ENCODE measurements around the gene TEX10. TPM values are rescaled to one million over a fixed set of nuclear protein-coding genes. Genes with fewer than 3 reads are reported as not detected.

The TEX10 gene
- total RNA-seq, 6 experiments from 2014 or later = 25.7 to 29.5 (median 25.9) TPM

DNA sequence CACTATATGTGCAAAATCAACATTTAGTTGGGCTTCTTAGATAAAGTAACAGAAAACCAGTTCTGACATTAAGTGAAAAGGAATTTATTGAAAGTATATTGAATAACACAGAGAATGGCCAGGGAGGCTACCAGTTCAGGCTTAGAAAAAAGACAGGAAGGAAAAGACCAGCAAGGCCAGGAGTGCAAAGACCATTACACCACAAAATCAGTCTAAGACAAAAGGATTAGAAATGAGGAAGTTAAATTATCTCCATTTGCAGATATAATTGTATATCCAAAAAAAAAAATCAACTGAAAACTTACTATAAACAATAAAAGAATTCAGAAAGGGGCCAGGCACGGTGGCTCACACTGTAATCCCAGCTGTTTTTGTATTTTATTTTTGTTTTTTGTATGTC lies 4.8 kb upstream of the TEX10 start:
- Mint-ChIP-seq H3K4me1 (ENCODE audit: low read depth) (peaks cover 24% of the 10 kb centered on the region), H3K9me3 (no peaks in the 10 kb centered on the region), H3K4me3 (no peak overlapping the region), H3K27me3 (ENCODE audit: insufficient read depth) (peaks cover 3% of the 10 kb centered on the region; the same call in 1 of the 2 replicates), H3K27ac (no peak overlapping the region), H3K36me3 (ENCODE audit: low read depth) (peaks cover 16% of the 10 kb centered on the region)
- TF ChIP-seq, protein P1, sequence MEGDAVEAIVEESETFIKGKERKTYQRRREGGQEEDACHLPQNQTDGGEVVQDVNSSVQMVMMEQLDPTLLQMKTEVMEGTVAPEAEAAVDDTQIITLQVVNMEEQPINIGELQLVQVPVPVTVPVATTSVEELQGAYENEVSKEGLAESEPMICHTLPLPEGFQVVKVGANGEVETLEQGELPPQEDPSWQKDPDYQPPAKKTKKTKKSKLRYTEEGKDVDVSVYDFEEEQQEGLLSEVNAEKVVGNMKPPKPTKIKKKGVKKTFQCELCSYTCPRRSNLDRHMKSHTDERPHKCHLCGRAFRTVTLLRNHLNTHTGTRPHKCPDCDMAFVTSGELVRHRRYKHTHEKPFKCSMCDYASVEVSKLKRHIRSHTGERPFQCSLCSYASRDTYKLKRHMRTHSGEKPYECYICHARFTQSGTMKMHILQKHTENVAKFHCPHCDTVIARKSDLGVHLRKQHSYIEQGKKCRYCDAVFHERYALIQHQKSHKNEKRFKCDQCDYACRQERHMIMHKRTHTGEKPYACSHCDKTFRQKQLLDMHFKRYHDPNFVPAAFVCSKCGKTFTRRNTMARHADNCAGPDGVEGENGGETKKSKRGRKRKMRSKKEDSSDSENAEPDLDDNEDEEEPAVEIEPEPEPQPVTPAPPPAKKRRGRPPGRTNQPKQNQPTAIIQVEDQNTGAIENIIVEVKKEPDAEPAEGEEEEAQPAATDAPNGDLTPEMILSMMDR (IDR thresholded peaks at IDR 0.05) = no peak
- DNase-seq = no peak

DNA sequence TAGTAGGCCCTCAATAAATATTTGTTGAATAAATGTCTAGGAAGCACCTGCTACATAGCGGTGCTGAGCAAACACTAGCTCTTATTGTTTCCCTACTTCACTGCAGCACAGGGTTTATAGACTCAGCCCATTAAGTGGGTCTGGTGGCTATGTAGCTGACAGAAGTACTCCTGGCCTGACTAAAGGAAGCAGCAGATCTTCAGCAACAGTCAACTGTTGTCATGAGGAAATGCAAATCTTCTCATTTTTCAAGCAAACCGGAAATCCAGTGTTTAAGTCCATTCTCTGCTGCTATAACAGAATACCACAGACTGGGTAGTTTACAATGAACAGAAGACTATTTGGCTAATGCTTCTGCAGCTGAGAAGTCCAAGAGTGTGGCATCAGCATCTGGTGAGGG lies 2.8 kb upstream of the TEX10 start:
- DNase-seq = no peak
- no peaks in the 10 kb centered on the region for H3K9me3 Mint-ChIP-seq
- TF ChIP-seq, protein P1 (IDR thresholded peaks at IDR 0.05) = no peak
- no peak overlapping the region for H3K27ac Mint-ChIP-seq
- peaks cover 16% of the 10 kb centered on the region for H3K36me3 Mint-ChIP-seq (ENCODE audit: low read depth)
- H3K4me3 Mint-ChIP-seq = no peak overlapping the region
- peaks cover 35% of the 10 kb centered on the region for H3K4me1 Mint-ChIP-seq (ENCODE audit: low read depth)
- H3K27me3 Mint-ChIP-seq (ENCODE audit: insufficient read depth) = peaks cover 3% of the 10 kb centered on the region; the same call in 1 of the 2 replicates

DNA sequence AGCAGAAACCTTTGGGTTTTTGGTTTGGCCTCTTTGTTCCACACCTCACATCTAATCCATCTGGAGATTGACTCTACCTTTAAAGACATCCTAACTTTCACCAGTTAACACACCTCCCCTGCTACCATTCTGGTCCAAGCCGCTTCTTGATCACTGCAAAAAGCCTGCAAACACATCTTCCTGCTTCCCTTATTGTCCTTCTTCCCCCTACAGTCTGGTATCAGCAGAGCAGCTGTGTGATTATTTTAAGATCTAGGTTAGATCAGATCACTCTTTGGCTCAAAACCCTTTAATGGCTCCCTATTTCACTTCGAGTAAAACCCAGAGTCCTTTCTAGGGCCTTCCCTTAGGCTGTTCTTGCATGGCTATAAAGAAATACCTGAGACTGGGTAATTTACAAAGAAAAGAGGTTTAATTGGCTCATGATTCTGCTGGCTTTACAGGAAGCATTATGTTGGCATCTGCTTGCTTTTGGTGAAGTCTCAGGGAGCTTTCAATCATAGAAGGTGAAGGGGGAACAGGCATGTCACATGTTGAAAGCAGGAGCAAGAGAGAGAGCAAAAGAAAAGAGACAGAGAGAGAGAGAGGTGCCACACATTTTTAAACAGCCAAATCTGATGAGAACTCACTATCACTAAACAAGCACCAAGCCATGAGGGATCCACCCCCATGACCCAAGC lies 1.5 kb upstream of the TEX10 start:
- H3K4me3 Mint-ChIP-seq = peak overlapping the region; percentile 14
- H3K27me3 Mint-ChIP-seq (ENCODE audit: insufficient read depth) = peaks cover 3% of the 10 kb centered on the region; the same call in 1 of the 2 replicates
- DNase-seq = no peak
- H3K9me3 Mint-ChIP-seq = no peaks in the 10 kb centered on the region
- H3K4me1 Mint-ChIP-seq (ENCODE audit: low read depth) = peaks cover 48% of the 10 kb centered on the region
- peaks cover 15% of the 10 kb centered on the region for H3K36me3 Mint-ChIP-seq (ENCODE audit: low read depth)
- H3K27ac Mint-ChIP-seq = no peak overlapping the region
- TF ChIP-seq, protein P1 (IDR thresholded peaks at IDR 0.05) = 0 out of 2 replicates have a peak, but pooled peaks have one; percentile 15

DNA sequence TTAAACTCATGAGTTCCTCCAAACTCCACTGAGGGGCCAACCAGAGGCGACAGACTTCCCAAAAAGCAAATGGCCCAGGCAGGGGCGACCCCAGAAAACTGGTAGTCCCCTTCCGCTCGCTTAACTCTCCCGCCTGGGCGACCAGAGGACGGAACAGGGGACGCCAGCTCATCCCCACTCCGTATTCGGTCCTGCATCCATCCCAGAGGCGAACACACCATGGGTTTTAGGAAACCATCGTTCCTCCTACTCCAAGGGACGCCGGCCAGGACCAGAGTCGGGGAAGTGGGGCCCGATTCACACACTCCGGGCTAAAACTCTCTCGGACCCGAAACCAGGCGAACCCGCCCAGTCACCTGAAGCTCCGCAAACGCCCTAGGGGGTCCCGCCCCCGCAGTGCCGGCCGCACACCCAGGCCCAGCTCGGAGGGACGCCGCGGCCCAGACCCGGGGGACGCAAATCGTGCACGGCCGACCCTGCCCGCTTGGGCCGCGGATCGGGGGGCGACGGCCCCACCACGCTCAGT lies 478 bp downstream of the TEX10 start:
- peaks cover 3% of the 10 kb centered on the region; the same call in 1 of the 2 replicates for H3K27me3 Mint-ChIP-seq (ENCODE audit: insufficient read depth)
- DNase-seq = no peak
- peak overlapping the region; percentile 95 for H3K4me3 Mint-ChIP-seq
- H3K27ac Mint-ChIP-seq = peak overlapping the region; percentile 85
- peaks cover 61% of the 10 kb centered on the region for H3K4me1 Mint-ChIP-seq (ENCODE audit: low read depth)
- peaks cover 11% of the 10 kb centered on the region for H3K36me3 Mint-ChIP-seq (ENCODE audit: low read depth)
- TF ChIP-seq, protein P1 (IDR thresholded peaks at IDR 0.05) = no peak
- no peaks in the 10 kb centered on the region for H3K9me3 Mint-ChIP-seq

DNA sequence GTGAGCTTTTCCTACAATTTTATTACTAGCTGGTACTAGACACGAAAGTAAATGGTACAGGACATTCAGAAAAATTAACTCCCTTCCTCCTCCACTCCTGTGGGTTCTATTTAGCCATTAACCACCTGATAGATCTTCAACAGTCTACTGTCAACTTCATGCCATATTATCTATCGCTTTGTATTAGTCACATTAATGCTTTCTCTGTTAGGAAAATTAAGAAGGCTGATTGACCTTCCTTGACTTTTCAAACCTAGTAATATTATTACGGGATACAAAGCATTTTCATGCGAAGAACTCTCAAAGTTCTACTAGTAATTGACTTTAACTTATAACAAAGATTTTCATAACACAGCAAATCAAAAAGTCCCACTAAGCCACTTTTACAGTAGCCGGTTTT lies 1.2 kb downstream of the TEX10 start:
- Mint-ChIP-seq H3K27me3 (ENCODE audit: insufficient read depth) (peaks cover 3% of the 10 kb centered on the region; the same call in 1 of the 2 replicates), H3K36me3 (ENCODE audit: low read depth) (peaks cover 15% of the 10 kb centered on the region), H3K9me3 (no peaks in the 10 kb centered on the region), H3K4me1 (ENCODE audit: low read depth) (peaks cover 69% of the 10 kb centered on the region), H3K4me3 (peak overlapping the region; percentile 95), H3K27ac (peak overlapping the region; percentile 79)
- DNase-seq = no peak
- TF ChIP-seq, protein P1 (IDR thresholded peaks at IDR 0.05) = no peak
